Neural progenitor cell (in vitro differentiated cells): ENCODE data around the gene ZNF300.

Source experiments
- EZH2 ChIP-seq: fragments of 200-600 bp; sonication (generic); IDR thresholded peaks from 2 replicates; pipeline ENCODE4 v1.6.1; 2017; ENCODE audit warnings: antibody characterized with exemption, mild to moderate bottlenecking, moderate library complexity
- EZH2phosphoT487 ChIP-seq: fragments of 200-600 bp; sonication (generic); IDR thresholded peaks from 2 replicates; pipeline ENCODE4 v1.6.1; 2017; ENCODE audit warnings: antibody characterized with exemption
- TF ChIP-seq, protein P1 (sequence below): fragments of 200-600 bp; sonication (generic); IDR thresholded peaks from 2 replicates; pipeline ENCODE4 v1.5.1; 2017; ENCODE audit warnings: antibody characterized with exemption, mild to moderate bottlenecking

DNA sequence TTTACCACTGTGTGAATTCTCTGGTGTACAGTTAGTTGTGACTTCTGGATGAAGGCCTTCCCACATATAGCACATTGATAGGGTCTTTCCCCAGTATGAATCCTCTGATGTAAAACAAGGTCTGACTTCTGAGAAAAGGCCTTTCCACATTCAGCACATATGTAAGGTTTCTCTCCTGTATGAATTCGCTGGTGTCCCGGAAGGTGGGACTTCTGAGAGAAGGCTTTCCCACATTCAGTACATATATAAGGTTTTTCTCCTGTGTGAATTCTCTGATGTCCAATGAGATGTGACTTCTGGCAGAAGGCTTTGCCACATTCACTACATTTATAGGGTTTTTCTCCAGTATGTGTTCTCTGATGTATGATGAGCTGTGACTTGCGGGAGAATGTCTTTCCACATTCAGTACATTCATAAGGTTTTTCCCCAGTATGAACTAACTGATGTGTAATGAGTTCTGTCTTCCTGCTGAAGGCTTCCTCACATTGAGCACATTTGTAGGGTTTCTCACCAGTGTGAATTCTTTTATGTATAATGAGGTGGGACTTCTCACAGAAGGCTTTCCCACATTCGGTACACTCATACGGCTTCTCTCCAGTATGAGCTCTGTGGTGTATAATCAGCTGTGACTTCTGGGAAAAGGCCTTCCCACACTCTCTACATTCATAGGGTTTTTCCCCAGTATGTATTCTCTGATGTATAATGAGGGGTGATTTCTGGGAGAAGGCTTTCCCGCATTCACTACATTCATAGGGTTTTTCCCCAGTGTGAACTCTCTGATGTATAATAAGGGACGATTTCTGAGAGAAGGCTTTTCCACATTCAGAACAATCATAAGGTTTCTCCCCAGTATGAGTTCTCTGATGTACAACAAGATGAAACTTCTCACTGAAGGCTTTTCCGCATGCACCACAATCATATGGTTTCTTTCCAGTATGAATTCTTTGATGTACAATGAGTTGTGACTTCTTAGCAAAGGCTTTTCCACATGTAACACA lies 9.1 kb downstream of the ZNF300 start:
- TF ChIP-seq, protein P1, sequence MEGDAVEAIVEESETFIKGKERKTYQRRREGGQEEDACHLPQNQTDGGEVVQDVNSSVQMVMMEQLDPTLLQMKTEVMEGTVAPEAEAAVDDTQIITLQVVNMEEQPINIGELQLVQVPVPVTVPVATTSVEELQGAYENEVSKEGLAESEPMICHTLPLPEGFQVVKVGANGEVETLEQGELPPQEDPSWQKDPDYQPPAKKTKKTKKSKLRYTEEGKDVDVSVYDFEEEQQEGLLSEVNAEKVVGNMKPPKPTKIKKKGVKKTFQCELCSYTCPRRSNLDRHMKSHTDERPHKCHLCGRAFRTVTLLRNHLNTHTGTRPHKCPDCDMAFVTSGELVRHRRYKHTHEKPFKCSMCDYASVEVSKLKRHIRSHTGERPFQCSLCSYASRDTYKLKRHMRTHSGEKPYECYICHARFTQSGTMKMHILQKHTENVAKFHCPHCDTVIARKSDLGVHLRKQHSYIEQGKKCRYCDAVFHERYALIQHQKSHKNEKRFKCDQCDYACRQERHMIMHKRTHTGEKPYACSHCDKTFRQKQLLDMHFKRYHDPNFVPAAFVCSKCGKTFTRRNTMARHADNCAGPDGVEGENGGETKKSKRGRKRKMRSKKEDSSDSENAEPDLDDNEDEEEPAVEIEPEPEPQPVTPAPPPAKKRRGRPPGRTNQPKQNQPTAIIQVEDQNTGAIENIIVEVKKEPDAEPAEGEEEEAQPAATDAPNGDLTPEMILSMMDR: no peak
- TF ChIP-seq EZH2: no peak
- TF ChIP-seq EZH2phosphoT487: no peak
